GM21390 (cell line): ENCODE results near the gene FNDC1.
"Not testable (repeated sequence)": the region's sequence is repeated elsewhere in the genome, so short reads cannot be mapped to it uniquely, and the experiment has no call there.

Experiments used
- ATAC-seq: cut with Tn5 transposase; IDR thresholded peaks from one replicate; pipeline ENCODE4 v1.9.1; 2021; ENCODE audit not compliant: unreplicated experiment

The FNDC1 gene

GRCh38 chr6:159255434-159255951 is 86.3 kb downstream of the FNDC1 start:
- no peak for ATAC-seq

DNA sequence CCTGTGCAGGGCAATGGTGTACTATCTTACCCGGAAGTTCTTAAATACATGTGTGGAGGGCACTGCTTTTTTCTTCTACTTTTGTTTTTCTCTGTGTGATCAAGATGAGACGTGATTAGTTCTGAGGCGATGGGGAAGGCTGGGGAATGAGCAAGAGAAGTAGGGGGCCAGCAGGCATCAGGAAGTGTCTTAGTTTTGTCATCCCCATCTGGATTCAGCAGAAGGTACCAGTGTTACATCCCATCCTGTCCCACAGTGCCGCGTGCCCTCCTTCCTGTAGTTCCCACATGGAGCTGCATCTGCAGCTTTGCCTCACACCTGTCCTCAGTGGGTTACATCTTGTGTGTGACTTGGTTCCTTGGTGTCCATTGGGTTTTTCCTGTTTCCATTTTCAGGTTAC is 86.9 kb downstream of the FNDC1 start:
- ATAC-seq = no peak

DNA sequence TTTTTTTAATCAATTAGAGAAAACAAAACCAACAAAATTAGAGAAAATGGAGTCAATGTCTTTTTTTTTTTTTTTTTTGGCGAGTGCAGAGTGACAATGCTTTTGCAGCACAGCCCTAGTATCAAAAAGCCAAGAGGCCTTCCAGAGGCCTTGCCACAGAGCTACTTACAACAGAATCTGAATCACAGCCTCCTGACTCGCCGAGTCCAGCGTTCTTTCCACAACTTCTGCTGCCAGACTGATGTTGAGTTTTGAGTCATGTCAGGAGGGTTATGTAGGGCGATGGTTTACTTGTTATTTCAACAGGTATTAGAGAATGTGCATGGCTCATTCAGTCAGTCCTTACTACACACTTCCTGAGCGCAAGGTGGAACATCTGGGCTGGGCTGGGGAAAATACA is 88.6 kb downstream of the FNDC1 start:
- no peak for ATAC-seq

- no peak for ATAC-seq
Observed at GRCh38 chr6:159259441-159260125, 90.4 kb downstream of the FNDC1 start.

DNA sequence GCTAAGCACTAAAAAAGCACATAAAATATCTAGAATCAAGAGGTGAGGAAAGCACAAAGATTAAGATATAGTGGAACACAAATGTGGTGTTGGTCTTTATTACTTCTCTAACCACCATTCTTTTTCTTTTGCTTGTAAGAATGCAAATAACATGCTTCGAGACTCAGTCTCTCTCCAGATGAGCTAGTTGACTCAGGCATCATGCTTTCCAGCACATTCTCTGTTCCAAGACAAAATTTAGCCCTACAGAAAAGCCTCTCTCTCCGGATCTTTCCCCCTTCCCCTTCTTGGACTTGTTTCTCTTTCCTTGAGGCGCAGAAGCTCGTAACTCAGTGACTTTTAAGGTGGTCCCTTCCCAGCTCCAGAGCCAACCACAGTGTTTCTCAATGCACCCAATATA is 91.0 kb downstream of the FNDC1 start:
- no peak for ATAC-seq

DNA sequence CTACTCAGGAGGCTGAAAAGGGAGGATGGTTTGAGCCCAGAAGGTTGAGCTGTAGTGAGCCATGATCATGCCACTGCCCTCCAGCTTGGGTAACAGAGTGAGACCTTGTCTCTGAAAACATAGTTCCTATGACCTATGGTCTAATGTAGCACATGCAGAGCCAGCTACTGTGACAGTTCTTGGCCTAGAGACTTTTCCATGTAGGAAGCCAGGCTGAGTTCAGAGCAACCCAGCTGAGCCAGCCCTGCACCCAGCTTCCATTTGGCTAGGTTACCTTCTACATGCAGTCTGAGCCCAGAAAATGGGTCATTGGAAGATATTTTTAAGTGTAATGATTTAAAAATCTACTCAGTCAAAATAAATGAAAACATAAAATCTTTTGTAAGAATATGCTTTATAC is 92.8 kb downstream of the FNDC1 start:
- ATAC-seq = no peak

- ATAC-seq = no peak
Observed at GRCh38 chr6:159262586-159262985, 93.4 kb downstream of the FNDC1 start.

- ATAC-seq = no peak
Observed at GRCh38 chr6:159267165-159267564, 98.0 kb downstream of the FNDC1 start.

DNA sequence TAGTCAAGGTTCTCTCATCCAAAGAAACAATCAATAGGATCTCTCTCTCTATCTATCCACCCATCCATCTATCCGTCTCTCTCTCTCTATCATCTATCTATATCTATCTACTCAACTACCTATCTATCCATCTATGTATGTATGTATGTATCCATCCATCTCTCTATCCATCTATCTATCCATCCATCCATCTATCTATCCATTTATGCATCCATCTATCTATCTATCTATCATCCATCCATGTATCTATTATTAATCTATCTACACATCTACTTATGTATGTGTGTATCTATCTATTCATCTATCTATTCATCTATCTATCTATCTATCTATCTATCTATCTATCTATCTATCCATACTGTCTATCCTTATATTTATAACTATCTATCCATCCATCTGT is 99.3 kb downstream of the FNDC1 start:
- ATAC-seq = no peak

- ATAC-seq = no peak
Observed at GRCh38 chr6:159271257-159271656, 102.1 kb downstream of the FNDC1 start.

- ATAC-seq = no peak
Observed at GRCh38 chr6:159278626-159279025, 109.4 kb downstream of the FNDC1 start.

DNA sequence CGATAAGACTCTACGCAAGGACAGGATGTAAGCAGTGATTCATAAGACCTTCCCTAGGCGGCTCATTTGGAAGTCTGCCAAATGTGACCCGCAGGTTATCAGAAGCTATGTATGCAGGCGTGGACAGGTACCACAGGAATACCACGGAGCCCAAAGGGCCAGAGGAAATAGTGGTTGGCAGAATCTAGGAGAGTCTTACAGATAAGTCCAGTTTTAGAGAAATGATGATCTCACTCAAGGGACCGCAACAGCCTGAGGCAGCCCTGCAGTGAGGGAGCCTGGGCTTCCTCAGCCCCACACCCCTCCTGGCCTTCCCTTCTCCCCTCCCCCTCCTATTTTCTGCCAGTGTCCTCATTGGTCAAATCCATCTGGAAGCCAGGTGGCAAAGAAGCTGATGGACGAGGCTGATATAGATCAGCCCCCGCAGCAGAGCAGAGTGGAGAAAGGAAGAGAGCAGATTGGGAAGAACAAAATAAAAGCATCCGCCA is 110.6 kb downstream of the FNDC1 start:
- no peak for ATAC-seq

GRCh38 chr6:159282421-159282820 is 113.2 kb downstream of the FNDC1 start:
- no peak for ATAC-seq

DNA sequence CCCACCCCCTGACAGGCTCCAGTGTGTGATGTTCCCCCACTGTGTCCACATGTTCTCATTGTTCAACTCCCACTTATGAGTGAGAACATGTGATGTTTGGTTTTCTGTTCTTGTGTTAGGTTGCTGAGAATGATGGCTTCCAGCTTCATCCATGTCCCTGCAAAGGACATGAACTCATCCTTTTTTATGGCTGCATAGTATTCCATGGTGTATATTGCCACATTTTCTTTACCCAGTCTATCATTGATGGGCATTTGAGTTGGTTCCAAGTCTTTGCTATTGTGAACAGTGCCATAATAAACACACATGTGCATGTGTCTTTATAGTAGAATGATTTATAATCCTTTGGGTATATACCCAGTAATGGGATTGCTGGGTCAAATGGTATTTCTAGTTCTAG is 115.5 kb downstream of the FNDC1 start:
- not testable (repeated sequence) for ATAC-seq

GRCh38 chr6:159298840-159299239 is 129.6 kb downstream of the FNDC1 start:
- ATAC-seq = no peak

- ATAC-seq = no peak
Observed at GRCh38 chr6:159299566-159299965, 130.4 kb downstream of the FNDC1 start.

GRCh38 chr6:159301277-159301676 is 132.1 kb downstream of the FNDC1 start:
- no peak for ATAC-seq

GRCh38 chr6:159301810-159302593 is 132.8 kb downstream of the FNDC1 start:
- ATAC-seq = no peak

DNA sequence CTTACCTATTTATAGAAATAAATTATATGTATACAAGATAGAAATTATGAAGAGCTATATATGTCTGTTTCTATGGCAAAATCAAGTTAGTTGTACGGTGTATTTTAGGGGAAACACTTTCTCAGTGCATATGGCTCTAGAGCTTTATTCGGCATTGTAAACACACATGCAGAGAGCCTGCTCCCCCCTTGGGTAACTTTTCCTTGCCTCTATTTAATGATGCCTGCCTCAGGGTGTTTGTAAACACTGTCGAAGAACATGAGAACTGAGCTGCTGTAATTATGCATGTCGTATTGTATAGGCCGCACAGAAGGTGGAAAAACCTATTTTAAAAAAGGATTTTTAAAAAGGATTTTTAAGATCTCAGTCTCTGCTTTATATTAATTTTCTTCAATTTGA is 133.4 kb downstream of the FNDC1 start:
- ATAC-seq = no peak

DNA sequence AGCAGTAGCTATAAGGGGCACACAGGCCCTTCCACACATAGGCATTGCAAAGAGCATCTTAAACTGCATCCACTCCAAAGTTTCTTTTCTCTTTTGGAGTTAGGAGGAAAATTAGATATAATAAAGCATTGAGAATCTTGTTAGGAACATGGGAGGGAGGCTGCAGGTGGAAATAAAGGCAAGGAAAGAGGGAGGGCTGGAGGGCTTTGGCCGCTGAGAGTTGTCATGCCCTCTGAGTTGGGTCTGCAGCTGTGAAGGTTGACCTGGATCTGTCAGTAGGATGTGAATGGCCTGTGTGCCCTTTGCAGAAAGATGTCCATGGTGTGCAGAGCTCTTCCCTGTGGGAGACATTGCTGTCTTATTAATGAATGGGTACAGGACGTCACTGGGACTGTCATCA is 134.0 kb downstream of the FNDC1 start:
- no peak for ATAC-seq

- no peak for ATAC-seq
Observed at GRCh38 chr6:159303784-159304183, 134.6 kb downstream of the FNDC1 start.

- ATAC-seq = no peak
Observed at GRCh38 chr6:159304641-159305040, 135.4 kb downstream of the FNDC1 start.
